ENCODE results near the gene CADM3.

The CADM3 gene

DNA sequence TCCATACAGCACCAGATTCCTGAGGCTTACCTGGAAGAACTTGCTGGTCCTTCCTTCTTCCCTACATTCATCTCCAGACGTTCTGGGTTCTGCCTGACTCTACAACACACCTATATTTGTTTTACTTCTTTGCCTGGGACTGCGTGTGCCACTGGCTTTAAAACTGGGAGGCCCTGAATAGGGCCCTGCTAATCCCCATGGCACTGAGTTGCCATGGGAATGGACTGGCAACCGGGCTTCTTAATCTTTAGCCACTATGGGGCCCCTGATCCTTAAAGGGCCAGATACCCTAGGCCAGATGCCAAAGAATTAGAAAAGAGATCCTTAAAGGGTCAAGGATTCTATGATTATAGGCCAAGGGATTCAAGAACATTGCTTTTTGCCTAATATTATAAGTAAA is 24.4 kb upstream of the CADM3 start:
- no peak for TF ChIP-seq Cebpa-rat (IDR thresholded peaks at IDR 0.05)
- Histone ChIP-seq H3K4me2 (no peak overlapping the region), H3K4me1 (peaks cover 0 to 7% (median 0%) of the 10 kb centered on the region in 10 experiments; a peak in 6 of 20 replicates), H3K27me3 (no peaks in the 10 kb centered on the region), H3K9me3 (replicated peaks in 1 of 11) (no peaks in the 10 kb centered on the region), H4K20me1 (no peaks in the 10 kb centered on the region), H3K27ac (no peak overlapping the region), H3K9ac (no peak overlapping the region), H3K4me3 (no peak overlapping the region), H3K36me3 (no peaks in the 10 kb centered on the region)

DNA sequence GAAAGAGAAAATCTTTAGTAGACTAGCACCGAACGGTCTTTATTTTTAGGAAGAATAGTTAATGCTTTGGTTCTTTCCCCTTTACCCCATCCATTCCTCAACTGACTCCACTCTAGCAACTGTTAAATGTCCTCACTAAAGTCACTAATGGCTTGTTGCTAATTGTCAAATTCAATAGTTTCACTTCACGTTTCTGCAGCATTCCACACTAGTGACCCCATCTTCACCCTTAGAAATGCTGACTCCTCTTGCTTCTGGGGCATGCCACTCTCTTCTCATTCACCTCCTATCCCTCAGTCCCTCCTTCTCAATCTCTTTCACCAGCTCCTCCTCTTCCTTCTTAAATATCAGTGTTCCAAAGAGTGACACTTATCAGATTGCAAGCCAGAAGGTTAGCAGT is 19.4 kb upstream of the CADM3 start:
- TF ChIP-seq Cebpa-rat (IDR thresholded peaks at IDR 0.05): no peak
- Histone ChIP-seq H3K27me3 (no peaks in the 10 kb centered on the region), H3K9ac (no peak overlapping the region), H4K20me1 (no peaks in the 10 kb centered on the region), H3K36me3 (no peaks in the 10 kb centered on the region), H3K27ac (no peak overlapping the region), H3K9me3 (replicated peaks in 1 of 11) (peaks cover 0 to 9% (median 0%) of the 10 kb centered on the region in 11 experiments; a peak in 5 of 22 replicates), H3K4me2 (peak overlapping the region in 4 of 11 experiments; percentile 3 to 67 (median 51); a peak in 5 of 22 replicates), H3K4me1 (peaks cover 0 to 27% (median 0%) of the 10 kb centered on the region in 10 experiments; a peak in 7 of 20 replicates), H3K4me3 (no peak overlapping the region)

DNA sequence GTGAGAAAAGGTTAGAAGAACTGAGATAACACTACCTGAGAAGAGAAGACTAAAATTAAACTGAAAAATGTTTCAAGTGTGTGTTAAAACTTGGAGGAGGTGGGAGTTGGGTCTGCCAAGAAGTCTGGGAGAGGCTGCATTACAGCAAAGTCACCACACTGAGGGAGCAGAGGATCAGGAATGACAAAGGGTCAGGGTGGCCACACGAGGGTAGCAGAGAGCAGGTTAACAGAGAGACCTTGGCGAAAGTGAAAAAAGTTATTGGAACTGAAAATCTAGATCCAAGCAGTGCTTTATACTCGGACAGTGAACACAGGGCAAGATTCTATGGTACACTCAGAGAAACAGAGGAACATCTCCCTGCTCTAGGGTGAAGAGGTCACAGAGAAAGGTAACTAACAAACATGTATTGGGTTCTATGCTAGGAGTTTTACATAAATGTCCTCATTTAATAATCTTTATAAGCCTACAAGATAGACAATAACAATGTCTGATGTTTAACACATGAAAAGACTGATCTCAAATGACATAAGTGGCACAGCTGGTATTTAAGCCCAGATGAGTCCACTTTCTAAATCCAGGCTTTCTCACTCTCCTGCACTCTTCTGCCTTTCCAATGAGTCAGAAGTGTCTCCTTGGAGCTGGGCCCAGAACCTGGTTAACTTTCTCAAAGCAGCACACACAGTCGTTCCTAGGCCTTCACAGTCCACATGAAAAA is 10.3 kb upstream of the CADM3 start:
- no peak overlapping the region for H3K4me3 ChIP-seq
- peaks cover 0 to 10% (median 0%) of the 10 kb centered on the region in 10 experiments; a peak in 4 of 20 replicates for H3K4me1 ChIP-seq
- H3K9ac ChIP-seq: no peak overlapping the region
- TF ChIP-seq Cebpa-rat (IDR thresholded peaks at IDR 0.05): no peak
- H3K4me2 ChIP-seq: peak overlapping the region in 2 of 11 experiments; percentile 15 to 18; a peak in 1 of 22 replicates
- no peaks in the 10 kb centered on the region for H4K20me1 ChIP-seq
- H3K27me3 ChIP-seq: no peaks in the 10 kb centered on the region
- H3K9me3 ChIP-seq (replicated peaks in 1 of 11): no peaks in the 10 kb centered on the region
- no peaks in the 10 kb centered on the region for H3K36me3 ChIP-seq
- no peak overlapping the region for H3K27ac ChIP-seq

DNA sequence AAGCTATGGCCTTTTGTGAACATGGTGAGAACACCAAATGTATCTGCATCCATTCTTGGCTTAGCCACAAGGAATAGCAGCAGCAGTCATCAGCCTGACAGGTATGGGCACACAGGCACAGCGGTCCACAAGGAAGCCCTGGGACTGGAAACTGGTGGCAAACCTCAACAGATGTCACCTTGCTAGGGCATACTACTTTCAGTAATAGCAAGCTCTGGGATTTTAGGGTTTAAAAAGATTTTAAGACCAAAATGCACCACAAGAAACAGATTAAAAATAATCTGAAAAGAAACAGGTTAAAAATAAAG is 9.7 kb upstream of the CADM3 start:
- TF ChIP-seq Cebpa-rat (IDR thresholded peaks at IDR 0.05): no peak

DNA sequence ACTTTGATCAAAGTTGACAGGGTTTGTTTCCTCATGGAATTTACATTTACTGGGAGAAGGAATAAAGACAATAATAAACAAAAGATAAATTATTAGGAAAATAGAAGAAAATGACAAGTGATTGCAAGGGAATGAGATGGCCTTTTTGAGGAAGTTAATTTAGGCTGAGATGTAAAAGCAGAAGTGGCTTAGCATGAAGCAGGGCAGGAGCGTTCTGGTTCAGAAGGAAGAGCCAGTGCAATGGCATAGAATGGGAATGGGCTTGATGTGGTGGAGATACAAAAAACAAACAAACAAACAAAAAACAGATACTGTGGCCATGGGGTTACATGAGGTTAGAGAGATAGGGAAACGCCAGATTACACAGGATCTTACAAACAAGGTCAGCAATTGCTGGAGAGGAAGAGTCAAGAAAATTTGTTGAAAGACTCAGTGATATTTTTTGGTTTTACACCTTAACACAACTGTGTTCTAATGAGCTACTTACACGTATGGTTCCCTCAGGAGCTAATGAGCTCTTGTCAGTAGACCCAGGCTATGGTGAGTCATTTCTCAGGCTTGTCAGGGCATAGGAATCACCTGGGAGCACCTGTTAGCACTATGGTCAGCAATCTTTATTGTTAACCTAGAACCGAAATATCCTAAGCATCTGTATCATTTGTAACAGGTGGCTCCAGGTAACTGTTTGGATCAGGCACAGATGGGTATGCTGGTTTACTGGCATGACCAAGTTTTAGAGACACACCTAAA is 8.7 kb upstream of the CADM3 start:
- TF ChIP-seq Cebpa-rat (IDR thresholded peaks at IDR 0.05): no peak
- H4K20me1 ChIP-seq: no peaks in the 10 kb centered on the region
- no peak overlapping the region for H3K27ac ChIP-seq
- H3K36me3 ChIP-seq: no peaks in the 10 kb centered on the region
- no peaks in the 10 kb centered on the region for H3K27me3 ChIP-seq
- no peaks in the 10 kb centered on the region for H3K9me3 ChIP-seq (replicated peaks in 1 of 11)
- peaks cover 0 to 10% (median 0%) of the 10 kb centered on the region in 10 experiments; a peak in 4 of 20 replicates for H3K4me1 ChIP-seq
- H3K4me2 ChIP-seq: peak overlapping the region in 1 of 11 experiments; percentile 55; a peak in 1 of 22 replicates
- no peak overlapping the region for H3K9ac ChIP-seq
- no peak overlapping the region for H3K4me3 ChIP-seq

More for the DNA sequence above, 9.7 kb upstream of the CADM3 start:
- Histone ChIP-seq H3K9ac (no peak overlapping the region), H3K4me2 (no peak overlapping the region), H3K9me3 (replicated peaks in 1 of 11) (no peaks in the 10 kb centered on the region), H3K36me3 (no peaks in the 10 kb centered on the region), H3K4me3 (no peak overlapping the region), H3K27me3 (no peaks in the 10 kb centered on the region), H3K4me1 (peaks cover 0 to 10% (median 0%) of the 10 kb centered on the region in 10 experiments; a peak in 4 of 20 replicates), H3K27ac (no peak overlapping the region), H4K20me1 (no peaks in the 10 kb centered on the region)

DNA sequence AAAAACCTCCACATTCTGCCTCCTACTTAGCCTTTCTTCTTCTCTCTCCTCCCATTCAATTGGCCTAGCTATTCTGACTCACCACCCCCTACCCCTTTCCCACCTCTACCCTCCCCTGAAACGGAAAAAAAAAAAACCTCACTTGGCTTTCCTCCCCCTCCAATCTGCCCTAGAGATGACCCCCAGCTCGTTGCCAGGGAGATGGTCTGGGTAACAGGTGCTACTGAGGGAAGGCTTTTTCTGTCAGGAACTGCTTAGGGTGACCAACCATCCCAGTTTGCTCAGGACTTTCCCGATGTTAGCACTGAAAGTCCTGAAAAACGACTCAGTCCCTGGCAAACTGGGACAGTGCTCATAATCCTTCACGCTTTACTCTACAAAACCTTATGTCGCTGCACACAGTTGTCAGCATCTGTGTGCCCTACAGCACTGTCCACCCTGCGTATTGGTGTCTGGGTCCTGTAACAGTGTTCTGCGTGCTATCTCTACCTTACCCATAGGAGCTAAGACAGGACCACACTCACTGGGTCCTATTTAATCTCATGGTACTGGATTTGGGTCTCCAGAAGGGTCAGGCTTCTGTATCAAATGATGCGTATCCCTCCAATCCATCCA is 7.7 kb upstream of the CADM3 start:
- Histone ChIP-seq H3K4me2 (no peak overlapping the region), H3K4me3 (no peak overlapping the region), H3K9ac (no peak overlapping the region), H3K4me1 (peaks cover 0 to 10% (median 0%) of the 10 kb centered on the region in 10 experiments; a peak in 4 of 20 replicates), H3K9me3 (replicated peaks in 1 of 11) (no peaks in the 10 kb centered on the region), H3K36me3 (no peaks in the 10 kb centered on the region), H3K27ac (no peak overlapping the region), H4K20me1 (no peaks in the 10 kb centered on the region), H3K27me3 (no peaks in the 10 kb centered on the region; a peak in 1 of 22 replicates)
- no peak for TF ChIP-seq Cebpa-rat (IDR thresholded peaks at IDR 0.05)

DNA sequence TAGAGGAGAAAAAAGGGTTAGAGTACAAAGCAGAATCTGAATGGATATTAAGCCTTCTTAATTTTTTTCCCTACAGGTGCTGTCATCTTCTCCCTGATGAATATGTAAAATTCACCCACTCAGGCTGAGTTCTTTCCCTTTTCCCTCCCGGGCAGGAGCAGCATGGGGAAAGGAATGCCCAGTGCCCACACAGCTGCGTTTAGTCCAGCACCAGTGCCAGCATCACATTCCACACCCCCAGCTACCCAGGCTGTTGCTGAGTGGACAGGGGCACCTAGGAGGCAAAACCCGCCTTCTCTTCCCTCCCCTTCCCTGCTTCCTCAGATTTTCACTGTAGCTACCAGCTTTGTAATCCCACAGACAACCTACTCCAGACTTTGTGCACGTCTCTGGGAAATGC is 3.4 kb upstream of the CADM3 start:
- H4K20me1 ChIP-seq: no peaks in the 10 kb centered on the region
- no peaks in the 10 kb centered on the region for H3K9me3 ChIP-seq (replicated peaks in 1 of 11)
- no peaks in the 10 kb centered on the region for H3K36me3 ChIP-seq
- no peak overlapping the region for H3K27ac ChIP-seq
- peaks cover 0 to under 1% (median 0%) of the 10 kb centered on the region in 10 experiments; a peak in 3 of 20 replicates for H3K4me1 ChIP-seq
- H3K9ac ChIP-seq: no peak overlapping the region
- H3K27me3 ChIP-seq: peaks cover 0 to 19% (median 12%) of the 10 kb centered on the region in 11 experiments; a peak in 13 of 22 replicates
- no peak overlapping the region for H3K4me2 ChIP-seq
- no peak for TF ChIP-seq Cebpa-rat (IDR thresholded peaks at IDR 0.05)
- H3K4me3 ChIP-seq: no peak overlapping the region

DNA sequence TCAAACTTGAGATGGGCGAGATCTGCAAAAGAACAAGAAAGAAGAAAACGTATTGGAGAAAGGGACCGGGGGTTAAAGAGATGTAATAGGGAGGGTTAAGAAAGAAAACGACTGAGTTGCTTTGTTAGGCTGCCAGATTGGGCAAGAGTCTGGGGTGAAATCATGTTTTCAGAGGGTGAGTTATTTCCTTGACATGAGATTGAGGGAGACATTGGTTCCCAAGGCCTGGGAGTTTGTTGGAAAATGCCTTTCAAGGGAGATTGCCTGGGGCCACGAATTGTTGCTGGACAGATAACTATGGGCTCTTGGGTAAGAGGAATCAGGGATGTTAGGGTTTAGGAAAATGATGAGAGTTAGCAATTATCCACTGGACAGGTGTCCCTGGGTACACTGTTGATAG is 776 bp upstream of the CADM3 start:
- Histone ChIP-seq H3K36me3 (no peaks in the 10 kb centered on the region), H4K20me1 (peaks cover 0 to 8% (median 0%) of the 10 kb centered on the region in 11 experiments; a peak in 2 of 22 replicates), H3K4me1 (no peaks in the 10 kb centered on the region), H3K4me3 (no peak overlapping the region), H3K27me3 (peaks cover 0 to 19% (median 12%) of the 10 kb centered on the region in 11 experiments; a peak in 13 of 22 replicates), H3K9me3 (replicated peaks in 1 of 11) (no peaks in the 10 kb centered on the region), H3K4me2 (no peak overlapping the region), H3K9ac (no peak overlapping the region), H3K27ac (no peak overlapping the region)
- no peak for TF ChIP-seq Cebpa-rat (IDR thresholded peaks at IDR 0.05)
